Activated T-cell treated with anti-CD3 and anti-CD28 coated beads, Interleukin-2, amount 50 U/mL, for 1 hour (primary cell): ENCODE measurements around the gene EPM2A.

Experiments used
- DNase-seq: peaks from one replicate; pipeline ENCODE4 v3.0.0-alpha.2; 2020

Gene EPM2A

GRCh38 chr6:145588981-145589380 is 146.3 kb downstream of the EPM2A start:
- DNase-seq = no peak

GRCh38 chr6:145587334-145587733 is 148.0 kb downstream of the EPM2A start:
- DNase-seq = no peak

GRCh38 chr6:145583753-145584152 is 151.6 kb downstream of the EPM2A start:
- no peak for DNase-seq
